ENCODE results near the gene TCP11L2. TPM values are rescaled to one million over a fixed set of nuclear protein-coding genes. Genes with fewer than 3 reads are reported as not detected.

TCP11L2 gene
- total RNA-seq, 2 experiments from 2014 or later = 139 to 144 TPM

GRCh38 chr12:106281804-106282203 is 20.7 kb upstream of the TCP11L2 start:
- ChIA-PET POLR2A (interaction anchor here (0.9 to 4.3 kb wide), 6 partner anchors 16 to 58 kb away, joined by 3 to 70 read pairs (median 6); partner anchors contain the start of gene TCP11L2), CTCF (interaction anchor here (1.2 to 3.2 kb wide), 8 partner anchors 11 to 58 kb away, joined by 3 to 34 read pairs (median 10); no protein-coding TSS in a partner anchor)
- Histone ChIP-seq H3K27ac (ENCODE audit: low read depth in 1 of 2, low read length in 2 of 2) (no peak overlapping the region), H3K36me3 (ENCODE audit: insufficient read depth, low read length) (no peaks in the 10 kb centered on the region), H3K27me3 (ENCODE audit: control insufficient read depth in 1 of 2, insufficient read depth in 2 of 2, low read length in 2 of 2) (no peaks in the 10 kb centered on the region), H3K4me3 (ENCODE audit: low read length) (no peak overlapping the region), H3K4me1 (ENCODE audit: insufficient read depth, low read length) (no peaks in the 10 kb centered on the region), H3K9me3 (ENCODE audit: control insufficient read depth in 1 of 2, insufficient read depth in 1 of 2, low read length in 2 of 2) (peaks cover 8 to 12% of the 10 kb centered on the region in 2 experiments)
- H3K4me3 Mint-ChIP-seq = no peak overlapping the region
- peaks cover 10% of the 10 kb centered on the region for H3K27me3 Mint-ChIP-seq
- H3K36me3 Mint-ChIP-seq (ENCODE audit: low read depth) = no peaks in the 10 kb centered on the region
- no peaks in the 10 kb centered on the region for H3K4me1 Mint-ChIP-seq (ENCODE audit: low read depth)
- peaks cover 3% of the 10 kb centered on the region for H3K9me3 Mint-ChIP-seq
- intact Hi-C loops (cut with DNase I, micrococcal nuclease) = loop anchor here (1.0 to 5.0 kb wide), 3 partner anchors 35 to 55 kb away; partner anchors contain the start of gene CKAP4 (in 1 of the 2)
- no peak for TF ChIP-seq CTCF (IDR thresholded peaks at IDR 0.05)
- ATAC-seq (ENCODE audit: poor library complexity) = no peak
- DNase-seq = peak in 2 of 14 experiments; percentile 28 to 47
- H3K27ac Mint-ChIP-seq = no peak overlapping the region

- H3K4me3 ChIP-seq (ENCODE audit: low read length) = no peak overlapping the region
- Mint-ChIP-seq H3K4me1 (ENCODE audit: low read depth) (no peaks in the 10 kb centered on the region), H3K9me3 (peaks cover 3% of the 10 kb centered on the region), H3K27ac (no peak overlapping the region), H3K4me3 (no peak overlapping the region), H3K36me3 (ENCODE audit: low read depth) (no peaks in the 10 kb centered on the region), H3K27me3 (peaks cover 10% of the 10 kb centered on the region)
- POLR2A ChIA-PET = interaction anchor here (0.9 to 4.3 kb wide), 6 partner anchors 15 to 59 kb away, joined by 3 to 70 read pairs (median 6); partner anchors contain the start of gene TCP11L2
- CTCF ChIA-PET = interaction anchor here (0.7 to 3.2 kb wide), 14 partner anchors 9 to 75 kb away, joined by 3 to 34 read pairs (median 6); partner anchors contain the start of gene POLR3B
- no peaks in the 10 kb centered on the region for H3K27me3 ChIP-seq (ENCODE audit: control insufficient read depth in 1 of 2, insufficient read depth in 2 of 2, low read length in 2 of 2)
- H3K36me3 ChIP-seq (ENCODE audit: insufficient read depth, low read length) = no peaks in the 10 kb centered on the region
- peaks cover 8 to 12% of the 10 kb centered on the region in 2 experiments for H3K9me3 ChIP-seq (ENCODE audit: control insufficient read depth in 1 of 2, insufficient read depth in 1 of 2, low read length in 2 of 2)
- no peak overlapping the region for H3K27ac ChIP-seq (ENCODE audit: low read depth in 1 of 2, low read length in 2 of 2)
- DNase-seq (peak; percentile 20 to 81 (median 37)), ATAC-seq (ENCODE audit: poor library complexity) (peak; percentile 96)
- intact Hi-C loops (cut with DNase I, micrococcal nuclease) = loop anchor here (1.0 to 5.0 kb wide), 3 partner anchors 35 to 55 kb away; partner anchors contain the start of gene CKAP4 (in 1 of the 2)
- peak; percentile 73 for TF ChIP-seq CTCF (IDR thresholded peaks at IDR 0.05)
- no peaks in the 10 kb centered on the region for H3K4me1 ChIP-seq (ENCODE audit: insufficient read depth, low read length)
Measured at GRCh38 chr12:106282457-106283097, 20.0 kb upstream of the TCP11L2 start.

DNA sequence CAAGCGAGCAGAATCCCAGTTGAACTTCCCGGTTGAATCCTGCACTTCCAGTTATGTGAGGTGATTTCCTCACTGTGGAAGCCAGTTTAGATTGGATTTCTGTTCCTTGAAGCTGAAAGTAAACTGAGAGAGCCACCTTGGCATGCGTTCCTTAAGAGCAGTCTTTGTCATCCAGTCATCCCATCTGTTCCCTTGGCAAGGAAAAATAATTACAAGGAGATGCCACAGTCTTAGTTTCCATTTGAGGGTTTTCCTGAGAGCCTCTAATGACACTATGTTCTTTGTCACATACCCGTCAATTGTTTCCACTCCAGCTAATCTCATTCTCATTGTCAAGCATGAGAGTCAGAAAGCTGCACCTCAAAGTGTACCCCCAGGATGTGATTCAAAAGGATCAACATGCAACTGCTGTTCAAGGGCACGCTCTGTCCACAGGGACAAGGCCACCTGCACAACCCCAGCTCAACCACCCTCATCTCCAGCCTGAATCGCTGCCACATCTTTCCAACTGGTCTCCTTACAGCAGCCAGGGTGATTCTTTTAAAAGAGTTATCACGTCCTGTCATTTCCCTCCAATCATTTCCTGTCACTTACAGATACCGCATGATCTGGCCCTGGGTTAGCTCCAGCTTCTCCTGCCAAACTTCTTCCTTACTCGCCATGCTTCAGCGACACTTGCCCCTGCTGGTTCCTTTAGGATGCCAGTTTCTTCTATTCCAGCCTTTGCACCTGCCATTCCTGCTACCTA is 18.0 kb upstream of the TCP11L2 start:
- no peaks in the 10 kb centered on the region for H3K36me3 ChIP-seq (ENCODE audit: insufficient read depth, low read length)
- ATAC-seq (ENCODE audit: poor library complexity) (no peak), DNase-seq (no peak)
- peaks cover 8 to 12% of the 10 kb centered on the region in 2 experiments for H3K9me3 ChIP-seq (ENCODE audit: control insufficient read depth in 1 of 2, insufficient read depth in 1 of 2, low read length in 2 of 2)
- no peaks in the 10 kb centered on the region for H3K27me3 ChIP-seq (ENCODE audit: control insufficient read depth in 1 of 2, insufficient read depth in 2 of 2, low read length in 2 of 2)
- Mint-ChIP-seq H3K4me3 (no peak overlapping the region), H3K27me3 (peaks cover 10% of the 10 kb centered on the region), H3K27ac (no peak overlapping the region), H3K9me3 (peaks cover 3% of the 10 kb centered on the region), H3K4me1 (ENCODE audit: low read depth) (no peaks in the 10 kb centered on the region), H3K36me3 (ENCODE audit: low read depth) (no peaks in the 10 kb centered on the region)
- POLR2A ChIA-PET = interaction anchor here (0.9 to 4.3 kb wide), 4 partner anchors 9 to 58 kb away, joined by 3 to 70 read pairs (median 4); partner anchors contain the start of gene TCP11L2
- intact Hi-C loops (cut with DNase I, micrococcal nuclease) = loop anchor here in 1 of 2 experiments (5.0 kb wide), 1 partner anchor 37 kb away; the partner anchor contains the start of gene CKAP4
- no peak overlapping the region for H3K27ac ChIP-seq (ENCODE audit: low read depth in 1 of 2, low read length in 2 of 2)
- H3K4me1 ChIP-seq (ENCODE audit: insufficient read depth, low read length) = no peaks in the 10 kb centered on the region
- H3K4me3 ChIP-seq (ENCODE audit: low read length) = no peak overlapping the region
- no peak for TF ChIP-seq CTCF (IDR thresholded peaks at IDR 0.05)
- CTCF ChIA-PET = interaction anchor here (1.1 to 3.2 kb wide), 5 partner anchors 15 to 73 kb away, joined by 3 to 34 read pairs (median 4); partner anchors contain the start of gene POLR3B

Data from CD4-positive, alpha-beta T cell (primary cell).